Keratinocyte (primary cell): ENCODE data around the gene SLC25A10. TPM values are rescaled to one million over a fixed set of nuclear protein-coding genes. Genes with fewer than 3 reads are reported as not detected.

Experiments
- DNase-seq: peaks from one replicate; pipeline ENCODE4 v3.0.0-alpha.2; 2011; ENCODE audit warnings: low read depth, missing footprints, low spot score
- FAIRE-seq: peaks from 2 replicates; lab custom pipeline; 2011; peaks lifted over from hg19 to GRCh38; lab: Jason Lieb, UNC
- H2AFZ ChIP-seq: 2 replicates; pipeline ENCODE4 v1.6.0; 2012; ENCODE audit warnings: low read length, control low read depth, inconsistent platforms; ENCODE audit not compliant: control insufficient read depth
- H3K27ac ChIP-seq: 2 replicates; pipeline ENCODE4 v1.5.1; 2011; ENCODE audit warnings: low read length; ENCODE audit not compliant: control insufficient read depth, insufficient read depth
- H3K27me3 ChIP-seq: 3 replicates; pipeline ENCODE4 v1.6.0; 2011; ENCODE audit warnings: low read length; ENCODE audit not compliant: control insufficient read depth, insufficient read depth; ENCODE audit errors: extremely low read depth
- H3K36me3 ChIP-seq, 2 experiments: 2 replicates in 1 of 2; 3 replicates in 1 of 2; pipeline ENCODE4 v1.5.1; 2011; ENCODE audit warnings: low read length in 2 of 2, mild to moderate bottlenecking in 1 of 2; ENCODE audit not compliant: control insufficient read depth in 2 of 2, insufficient read depth in 2 of 2; ENCODE audit errors: extremely low read depth in 1 of 2
- H3K4me1 ChIP-seq: 3 replicates; pipeline ENCODE4 v1.5.1; 2011; ENCODE audit warnings: low read length; ENCODE audit not compliant: control insufficient read depth, insufficient read depth; ENCODE audit errors: extremely low read depth
- H3K4me2 ChIP-seq: 3 replicates; pipeline ENCODE4 v1.6.0; 2011; ENCODE audit warnings: low read depth, low read length; ENCODE audit not compliant: control insufficient read depth, insufficient read depth; ENCODE audit errors: extremely low read depth
- H3K4me3 ChIP-seq, 3 experiments: fragments of 200-600 bp in 1 of 3; sonication (generic) in 1 of 3; 2 replicates in 2 of 3; 3 replicates in 1 of 3; pipeline ENCODE4 v1.5.1; 2011 to 2016; ENCODE audit warnings: low read length in 3 of 3, mild to moderate bottlenecking in 3 of 3, control low read depth in 2 of 3, inconsistent platforms in 1 of 3, low read depth in 1 of 3, mixed read lengths in 1 of 3, mixed run types in 1 of 3, moderate library complexity in 1 of 3; ENCODE audit not compliant: control insufficient read depth in 2 of 3, insufficient read depth in 2 of 3; ENCODE audit errors: extremely low read depth in 1 of 3
- H3K79me2 ChIP-seq: 2 replicates; pipeline ENCODE4 v1.6.0; 2012; ENCODE audit warnings: low read length; ENCODE audit not compliant: control insufficient read depth, insufficient read depth
- H3K9ac ChIP-seq: 3 replicates; pipeline ENCODE4 v1.6.0; 2011; ENCODE audit warnings: low read length; ENCODE audit not compliant: control insufficient read depth, insufficient read depth; ENCODE audit errors: extremely low read depth
- H3K9me1 ChIP-seq: 3 replicates; pipeline ENCODE4 v1.6.0; 2011; ENCODE audit warnings: low read length; ENCODE audit not compliant: control insufficient read depth, insufficient read depth; ENCODE audit errors: extremely low read depth
- H3K9me3 ChIP-seq: 2 replicates; pipeline ENCODE4 v1.5.1; 2012; ENCODE audit warnings: low read depth, low read length; ENCODE audit not compliant: control insufficient read depth
- H4K20me1 ChIP-seq: 3 replicates; pipeline ENCODE4 v1.6.0; 2011; ENCODE audit warnings: low read length; ENCODE audit not compliant: control insufficient read depth, insufficient read depth; ENCODE audit errors: extremely low read depth
- CTCF ChIP-seq, 3 experiments: IDR thresholded peaks in 1 of 3; conservative IDR thresholded peaks in 1 of 3; optimal IDR thresholded peaks in 1 of 3; 2 replicates in 2 of 3; 3 replicates in 1 of 3; pipeline versions ENCODE3 to v1.5.1; 2011; ENCODE audit warnings: low read length in 3 of 3, mild to moderate bottlenecking in 3 of 3, moderate library complexity in 2 of 3, control low read depth in 1 of 3, inconsistent platforms in 1 of 3; ENCODE audit not compliant: insufficient read depth in 2 of 3; ENCODE audit errors: extremely low read depth in 1 of 3
- EZH2 ChIP-seq: IDR thresholded peaks from one replicate; pipeline ENCODE4 v1.6.1; 2012; ENCODE audit warnings: inconsistent platforms, mild to moderate bottlenecking, low read length, moderate library complexity
- dilution Hi-C: fragments of 300-500 bp; cut with MboI; formaldehyde crosslinking; loops from one replicate; pipeline ENCODE4 v1.7.0; 2020; ENCODE audit warnings: low sequenced_read_pairs; ENCODE audit not compliant: extremely low pct_ligation_motif_present
- polyA plus RNA-seq, 5 experiments: library from polyadenylated mRNA; depleted of rRNA in 3 of 5; stranded (reverse) in 3 of 5; stranded (forward) in 1 of 5; unstranded in 1 of 5; fragments of >200 nt; gene quantifications; 1 replicate in 1 of 5; 2 replicates in 3 of 5; 3 replicates in 1 of 5; pipeline versions ENCODE4 v1.2.1 to v1.2.3, GENCODE V29; 2011 to 2012; ENCODE audit warnings: missing spikeins in 2 of 5, low read depth in 1 of 5, low replicate concordance in 1 of 5

SLC25A10 gene
- polyA plus RNA-seq, 1 donor (not counting 4 experiments of a cell fraction or from before 2014, with no cell fraction given): 12.7 TPM

DNA sequence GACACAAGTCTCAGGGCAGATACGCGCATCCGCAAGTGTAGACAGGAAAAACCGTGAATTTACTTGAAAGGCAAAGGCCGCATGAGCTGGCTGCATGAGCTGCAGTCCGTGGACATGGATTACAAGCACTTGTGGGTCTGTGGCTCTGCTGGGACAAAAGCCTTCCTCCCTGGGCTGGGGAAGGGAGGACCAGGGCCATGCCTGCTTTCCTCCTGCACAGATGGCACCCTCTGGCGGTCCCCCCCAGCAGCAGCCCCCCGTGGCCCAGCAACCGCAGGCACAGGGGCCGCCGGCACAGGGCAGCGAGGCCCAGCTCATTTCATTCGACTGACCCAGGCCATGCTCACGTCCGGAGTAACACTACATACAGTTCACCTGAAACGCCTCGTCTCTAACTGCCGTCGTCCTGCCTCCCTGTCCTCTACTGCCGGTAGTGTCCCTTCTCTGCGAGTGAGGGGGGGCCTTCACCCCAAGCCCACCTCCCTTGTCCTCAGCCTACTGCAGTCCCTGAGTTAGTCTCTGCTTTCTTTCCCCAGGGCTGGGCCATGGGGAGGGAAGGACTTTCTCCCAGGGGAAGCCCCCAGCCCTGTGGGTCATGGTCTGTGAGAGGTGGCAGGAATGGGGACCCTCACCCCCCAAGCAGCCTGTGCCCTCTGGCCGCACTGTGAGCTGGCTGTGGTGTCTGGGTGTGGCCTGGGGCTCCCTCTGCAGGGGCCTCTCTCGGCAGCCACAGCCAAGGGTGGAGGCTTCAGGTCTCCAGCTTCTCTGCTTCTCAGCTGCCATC lies 10.6 kb upstream of the SLC25A10 start:
- H3K4me1 ChIP-seq: peaks cover 19% of the 10 kb centered on the region
- FAIRE-seq: no peak
- peaks cover 76% of the 10 kb centered on the region for H3K79me2 ChIP-seq
- H4K20me1 ChIP-seq: peaks cover 3% of the 10 kb centered on the region
- H2AFZ ChIP-seq: no peak overlapping the region
- no peak for DNase-seq
- no peaks in the 10 kb centered on the region for H3K9me3 ChIP-seq
- no peaks in the 10 kb centered on the region for H3K9me1 ChIP-seq
- peak overlapping the region; percentile 95 for H3K4me2 ChIP-seq
- no peaks in the 10 kb centered on the region for H3K27me3 ChIP-seq
- TF ChIP-seq EZH2 (no peak), CTCF (optimal IDR thresholded peaks at IDR 0.05 in 1 of 3, IDR thresholded peaks at IDR 0.05 in 1 of 3, conservative IDR thresholded peaks at IDR 0.05 in 1 of 3; ENCODE audit: extremely low read depth in 1 of 3, insufficient read depth in 2 of 3, low read length in 3 of 3) (peak in 1 of 3 experiments; percentile 4)
- dilution Hi-C loops: no loop called here
- H3K36me3 ChIP-seq: peaks cover 40 to 50% of the 10 kb centered on the region in 2 experiments
- no peak overlapping the region for H3K27ac ChIP-seq
- peak overlapping the region; percentile 67 to 93 (median 88) for H3K4me3 ChIP-seq
- peak overlapping the region; percentile 97 for H3K9ac ChIP-seq

DNA sequence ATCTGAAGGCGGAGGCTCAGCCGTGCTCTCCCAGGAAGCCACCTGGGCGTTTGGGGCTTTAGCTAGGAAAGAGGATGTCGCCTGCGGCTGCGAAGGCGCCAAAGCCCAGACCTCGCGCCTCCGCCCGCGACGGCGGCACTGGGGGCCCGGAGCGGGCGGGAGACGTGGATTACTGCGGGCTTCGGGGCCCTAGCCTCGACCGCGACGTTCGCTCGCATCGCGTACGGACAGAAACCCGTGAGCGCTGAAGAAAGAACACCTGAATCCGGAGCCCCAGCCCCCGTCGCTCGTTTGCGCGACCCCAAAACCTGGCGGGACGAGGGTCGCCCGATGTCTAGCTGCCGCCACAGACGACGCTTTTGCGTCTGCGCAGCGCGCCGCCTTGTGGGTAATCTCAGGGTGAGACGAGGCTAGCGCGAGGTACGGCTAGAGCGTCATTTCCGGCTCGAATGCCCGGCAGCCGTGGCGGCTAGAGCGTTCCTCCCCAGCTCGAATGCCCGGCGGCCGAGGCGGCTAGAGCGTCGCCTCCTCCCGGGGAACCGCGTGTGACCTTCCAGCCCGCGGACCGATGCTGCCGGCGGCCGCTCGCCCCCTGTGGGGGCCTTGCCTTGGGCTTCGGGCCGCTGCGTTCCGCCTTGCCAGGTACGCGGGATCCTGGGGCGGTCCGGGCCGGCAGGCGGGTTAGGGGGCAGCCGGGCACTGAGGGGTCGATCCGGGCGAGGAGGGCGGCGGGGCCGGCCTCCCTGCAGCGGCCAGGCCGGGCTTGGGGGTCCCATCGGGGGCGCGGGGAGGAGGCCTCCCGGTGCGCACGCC lies 8.9 kb upstream of the SLC25A10 start, which contains the start of gene MRPL12:
TSS of gene MRPL12 (plus strand) at position 434 of the 813 bp plus-strand sequence. CDS start at position 569, 135 bp downstream.
- Histone ChIP-seq H2AFZ (peak within 1 kb of the TSS; percentile 83), H3K36me3 (peaks cover 37 to 52% of the 10 kb centered on the region in 2 experiments), H3K4me1 (peaks cover 19% of the 10 kb centered on the region), H3K9ac (peak within 1 kb of the TSS; percentile 97), H3K9me3 (no peaks in the 10 kb centered on the region), H3K4me2 (peak within 1 kb of the TSS; percentile 95), H3K9me1 (no peaks in the 10 kb centered on the region), H3K4me3 (peak within 1 kb of the TSS; percentile 67 to 93 (median 88)), H3K27ac (peak within 1 kb of the TSS; percentile 91), H3K79me2 (peaks cover 65% of the 10 kb centered on the region), H3K27me3 (no peaks in the 10 kb centered on the region), H4K20me1 (peaks cover 3% of the 10 kb centered on the region)
- no peak for TF ChIP-seq EZH2
- TF ChIP-seq CTCF (optimal IDR thresholded peaks at IDR 0.05 in 1 of 3, IDR thresholded peaks at IDR 0.05 in 1 of 3, conservative IDR thresholded peaks at IDR 0.05 in 1 of 3; ENCODE audit: extremely low read depth in 1 of 3, insufficient read depth in 2 of 3, low read length in 3 of 3): peak in 2 of 3 experiments; percentile 26 to 30
- dilution Hi-C loops: no loop called here
- FAIRE-seq: peak; percentile 32
- no peak for DNase-seq
